Fibroblast of the aortic adventitia (primary cell): ENCODE results near the gene SLC7A6OS. TPM values are rescaled to one million over a fixed set of nuclear protein-coding genes. Genes with fewer than 3 reads are reported as not detected.
A peak's percentile ranks its signal among the peaks of the same experiment; 100 is the strongest.

Experiments used
- DNase-seq: peaks from one replicate; pipeline ENCODE4 v3.0.0-alpha.2; 2010; ENCODE audit warnings: low read depth
- H3K4me3 ChIP-seq: 2 replicates; pipeline ENCODE4 v1.5.1; 2011; ENCODE audit warnings: low read depth, mild to moderate bottlenecking, control low read depth, low read length, moderate library complexity
- total RNA-seq: library from RNA; depleted of rRNA; stranded (reverse); fragments of >200 nt; gene quantifications from 2 replicates; pipeline ENCODE4 v1.2.3, GENCODE V29; 2012; ENCODE audit warnings: low replicate concordance
- TF ChIP-seq, protein P1 (sequence below): IDR thresholded peaks from 2 replicates; pipeline ENCODE4 v1.5.1; 2011; ENCODE audit warnings: mild to moderate bottlenecking, low read length, control low read depth, inconsistent platforms; ENCODE audit not compliant: insufficient read depth

SLC7A6OS gene
- total RNA-seq, 1 donor, result 11.5 TPM

DNA sequence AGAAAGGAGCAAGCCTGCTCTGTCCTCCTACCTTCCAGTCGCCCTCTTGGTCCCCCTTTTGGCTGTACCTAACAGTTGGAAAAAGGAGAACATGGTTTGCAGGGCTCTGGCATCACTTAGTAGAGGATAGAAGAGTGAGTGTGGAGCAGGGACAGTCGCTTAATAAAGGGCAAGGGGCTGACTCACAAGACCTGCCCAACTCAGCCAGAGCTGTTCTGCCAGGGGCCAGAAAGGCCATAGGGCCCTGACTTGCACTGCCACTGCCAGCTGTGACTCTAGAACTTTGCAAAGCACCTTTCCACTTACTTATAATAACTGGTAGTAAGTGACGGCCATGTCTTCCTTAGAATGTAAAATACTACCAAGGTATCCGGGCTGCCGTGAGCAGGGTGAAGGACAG, 13.6 kb upstream of the SLC7A6OS start:
- H3K4me3 ChIP-seq, result no peak overlapping the region
- DNase-seq, result no peak
- TF ChIP-seq, protein P1, sequence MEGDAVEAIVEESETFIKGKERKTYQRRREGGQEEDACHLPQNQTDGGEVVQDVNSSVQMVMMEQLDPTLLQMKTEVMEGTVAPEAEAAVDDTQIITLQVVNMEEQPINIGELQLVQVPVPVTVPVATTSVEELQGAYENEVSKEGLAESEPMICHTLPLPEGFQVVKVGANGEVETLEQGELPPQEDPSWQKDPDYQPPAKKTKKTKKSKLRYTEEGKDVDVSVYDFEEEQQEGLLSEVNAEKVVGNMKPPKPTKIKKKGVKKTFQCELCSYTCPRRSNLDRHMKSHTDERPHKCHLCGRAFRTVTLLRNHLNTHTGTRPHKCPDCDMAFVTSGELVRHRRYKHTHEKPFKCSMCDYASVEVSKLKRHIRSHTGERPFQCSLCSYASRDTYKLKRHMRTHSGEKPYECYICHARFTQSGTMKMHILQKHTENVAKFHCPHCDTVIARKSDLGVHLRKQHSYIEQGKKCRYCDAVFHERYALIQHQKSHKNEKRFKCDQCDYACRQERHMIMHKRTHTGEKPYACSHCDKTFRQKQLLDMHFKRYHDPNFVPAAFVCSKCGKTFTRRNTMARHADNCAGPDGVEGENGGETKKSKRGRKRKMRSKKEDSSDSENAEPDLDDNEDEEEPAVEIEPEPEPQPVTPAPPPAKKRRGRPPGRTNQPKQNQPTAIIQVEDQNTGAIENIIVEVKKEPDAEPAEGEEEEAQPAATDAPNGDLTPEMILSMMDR, result no peak

DNA sequence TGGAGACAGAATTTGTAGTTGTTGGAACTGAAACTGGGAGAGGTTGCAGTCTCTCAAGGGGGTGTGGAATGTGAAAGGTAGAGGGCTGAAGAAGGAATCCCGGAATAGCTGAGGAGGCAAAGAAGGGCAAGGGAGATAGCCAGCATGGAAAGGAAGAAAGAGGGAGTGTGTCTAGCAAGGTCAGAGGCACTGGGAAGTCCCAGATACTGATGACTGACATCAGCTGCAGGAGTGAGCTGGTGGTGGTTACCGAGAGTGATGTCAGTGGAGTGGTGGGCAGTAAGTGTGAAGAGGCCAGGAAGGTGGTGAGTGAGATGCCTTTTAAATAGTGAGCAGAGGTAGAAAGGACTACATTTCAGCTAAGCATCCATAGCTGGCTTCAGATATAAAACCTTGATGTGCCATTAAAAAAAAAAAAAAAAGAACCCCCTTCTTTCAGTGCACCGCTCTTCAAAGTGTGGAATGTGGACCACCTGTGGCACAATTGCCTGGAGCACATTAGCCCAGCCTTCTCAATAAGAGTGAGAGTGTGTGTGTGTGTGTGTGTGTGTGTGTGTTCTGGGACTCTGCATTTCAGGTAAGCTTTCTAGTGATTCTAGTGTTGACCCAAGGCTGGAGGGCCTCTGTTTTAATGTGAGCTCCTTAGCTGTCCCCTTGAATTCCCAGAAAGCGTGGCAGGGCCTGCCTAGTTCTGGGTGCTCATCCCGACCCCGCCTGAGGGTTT, 8.6 kb upstream of the SLC7A6OS start:
- TF ChIP-seq, protein P1, result no peak
- DNase-seq, result no peak
- no peak overlapping the region for H3K4me3 ChIP-seq

GRCh38 chr16:68313116-68313515, 2.4 kb upstream of the SLC7A6OS start:
- DNase-seq, result no peak
- no peak overlapping the region for H3K4me3 ChIP-seq
- TF ChIP-seq, protein P1, result no peak

DNA sequence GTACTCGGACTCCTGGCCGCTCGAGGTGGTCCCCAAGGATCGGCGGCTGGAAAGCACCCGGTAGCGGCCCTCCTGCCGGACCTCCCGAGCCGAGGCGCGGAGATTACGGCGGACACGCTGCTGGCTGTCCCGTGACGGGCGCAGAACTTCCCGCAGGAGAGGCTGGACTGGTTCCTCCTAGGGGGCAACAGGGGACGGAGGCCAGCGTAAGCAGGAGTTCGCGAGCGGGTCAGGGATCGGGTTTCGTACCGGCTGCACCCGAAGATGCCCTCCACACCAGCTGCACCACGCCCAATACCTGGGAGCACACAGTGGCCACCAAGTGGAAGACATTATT, 341 bp downstream of the SLC7A6OS start:
- H3K4me3 ChIP-seq, result peak overlapping the region; percentile 93
- TF ChIP-seq, protein P1, result no peak
- DNase-seq, result no peak

DNA sequence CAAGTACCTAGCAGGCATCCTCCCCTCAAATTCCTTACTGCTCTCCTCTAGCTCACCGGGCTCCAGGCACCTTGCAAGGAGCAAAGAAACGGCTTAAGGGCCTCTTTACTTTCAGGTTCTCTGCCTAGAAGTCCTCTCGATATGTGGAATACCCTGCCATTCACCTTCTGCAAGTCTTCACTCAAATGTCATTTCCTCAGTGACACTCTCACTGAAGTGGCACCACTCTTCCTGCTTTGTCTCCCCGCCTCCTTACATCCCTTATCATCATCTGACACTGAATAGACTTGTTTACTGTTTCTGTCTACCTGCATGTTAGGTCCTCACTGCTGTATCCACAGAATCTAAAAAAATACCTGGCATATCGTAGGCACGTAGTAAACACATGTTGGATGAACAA, 947 bp downstream of the SLC7A6OS start:
- no peak for DNase-seq
- peak overlapping the region; percentile 93 for H3K4me3 ChIP-seq
- TF ChIP-seq, protein P1, result no peak

DNA sequence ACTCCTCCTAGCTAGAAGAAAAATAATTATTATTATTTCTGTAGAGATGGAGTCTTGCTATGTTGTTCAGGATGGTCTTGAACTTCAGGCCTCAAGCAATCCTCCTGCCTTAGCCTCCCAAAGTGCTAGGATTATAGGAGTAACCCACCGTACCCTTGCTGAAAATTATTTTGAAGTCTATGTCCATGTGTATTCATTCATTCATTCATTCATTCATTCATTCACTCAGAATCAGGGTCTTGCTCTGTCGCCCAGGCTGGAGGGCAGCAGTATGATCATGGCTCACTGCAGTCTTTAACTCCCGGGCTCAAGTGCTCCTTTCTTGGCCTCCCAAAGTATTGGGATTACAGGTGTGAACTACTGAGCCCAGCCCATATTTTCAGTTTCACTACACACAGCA, 4.1 kb downstream of the SLC7A6OS start:
- TF ChIP-seq, protein P1, result no peak
- no peak overlapping the region for H3K4me3 ChIP-seq
- DNase-seq, result no peak
